ENCODE data around the gene ETFRF1.

GRCh38 chr12:25243680-25243990, 48.6 kb downstream of the ETFRF1 start:
- TF ChIP-seq CTCF (IDR thresholded peaks at IDR 0.05 in 4 of 5, conservative IDR thresholded peaks at IDR 0.05 in 1 of 5) (no peak), POLR2A (IDR thresholded peaks at IDR 0.05) (no peak)

Data from gastrocnemius medialis (tissue), 4 donors.